ENCODE data around the gene RPH3AL.

Gene RPH3AL

DNA sequence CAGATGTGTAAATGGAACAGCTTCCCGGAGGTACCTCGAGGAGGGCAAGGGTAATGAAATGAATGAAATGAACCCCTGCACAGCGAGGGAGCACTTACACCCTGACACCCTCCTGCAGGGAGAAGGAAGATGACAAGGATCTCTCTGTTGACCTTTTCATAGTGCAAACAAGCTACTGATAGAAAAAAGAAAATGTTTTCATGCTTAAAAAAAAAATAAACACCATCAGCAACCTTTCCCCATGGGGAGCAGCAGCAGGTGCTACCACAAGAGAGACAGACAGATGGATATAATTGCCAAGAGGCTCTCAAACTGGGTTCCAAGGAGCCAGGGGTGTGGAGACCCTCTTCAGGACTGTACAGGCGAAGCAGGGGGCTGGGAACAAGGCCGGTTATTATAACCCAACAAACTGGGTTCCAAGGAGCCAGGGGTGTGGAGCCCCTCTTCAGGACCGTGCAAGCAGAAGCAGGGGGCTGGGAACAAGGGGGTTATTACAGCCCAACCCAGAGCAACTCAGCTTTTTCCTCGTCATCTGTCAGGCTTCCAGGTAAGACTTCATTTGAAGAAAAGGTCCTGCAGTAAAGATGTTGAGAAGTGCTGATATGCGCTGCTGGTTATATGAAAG is 718 bp upstream of the RPH3AL start:
- peak; percentile 51 for DNase-seq

DNA sequence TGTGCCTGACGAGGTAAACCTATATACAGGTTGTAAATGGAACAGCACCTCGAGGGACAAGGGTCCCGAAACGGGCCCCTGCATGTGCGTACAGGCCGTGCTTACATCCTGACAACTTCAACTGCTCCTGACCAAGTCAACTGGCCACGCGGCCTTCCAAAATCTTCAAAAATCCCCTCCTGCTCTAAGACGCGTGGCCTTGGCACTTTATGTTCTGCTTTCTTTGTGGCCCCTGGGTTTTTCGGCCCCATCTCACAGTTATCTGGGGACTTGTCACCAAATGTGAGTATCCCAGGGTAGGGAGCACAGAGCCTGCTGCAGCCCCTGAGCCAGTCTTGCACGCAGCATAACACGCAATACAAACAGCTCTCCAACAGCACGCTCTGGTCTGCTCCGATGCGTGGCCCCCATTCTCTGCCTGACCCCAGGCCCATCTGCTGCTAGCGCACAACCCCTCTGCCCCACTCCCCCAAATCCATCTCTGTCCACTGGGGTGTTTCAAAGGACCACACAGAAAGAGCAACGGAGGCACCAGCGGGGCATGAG is 659 bp downstream of the RPH3AL start:
- DNase-seq = peak; percentile 67

DNA sequence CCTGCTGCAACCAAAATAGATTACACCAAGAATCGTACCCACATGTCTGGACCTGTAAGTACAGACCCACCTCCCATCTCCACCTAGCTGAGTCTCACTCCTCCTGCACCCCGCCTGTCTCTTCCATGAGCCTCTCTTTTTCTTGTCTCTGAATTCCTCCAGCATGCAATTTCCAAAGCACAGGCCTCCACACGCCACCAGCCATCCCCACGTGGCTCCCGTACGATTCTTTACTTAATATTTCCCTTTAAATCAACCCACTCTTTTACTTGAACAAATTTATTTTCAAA is 1.2 kb downstream of the RPH3AL start:
- no peak for DNase-seq

DNA sequence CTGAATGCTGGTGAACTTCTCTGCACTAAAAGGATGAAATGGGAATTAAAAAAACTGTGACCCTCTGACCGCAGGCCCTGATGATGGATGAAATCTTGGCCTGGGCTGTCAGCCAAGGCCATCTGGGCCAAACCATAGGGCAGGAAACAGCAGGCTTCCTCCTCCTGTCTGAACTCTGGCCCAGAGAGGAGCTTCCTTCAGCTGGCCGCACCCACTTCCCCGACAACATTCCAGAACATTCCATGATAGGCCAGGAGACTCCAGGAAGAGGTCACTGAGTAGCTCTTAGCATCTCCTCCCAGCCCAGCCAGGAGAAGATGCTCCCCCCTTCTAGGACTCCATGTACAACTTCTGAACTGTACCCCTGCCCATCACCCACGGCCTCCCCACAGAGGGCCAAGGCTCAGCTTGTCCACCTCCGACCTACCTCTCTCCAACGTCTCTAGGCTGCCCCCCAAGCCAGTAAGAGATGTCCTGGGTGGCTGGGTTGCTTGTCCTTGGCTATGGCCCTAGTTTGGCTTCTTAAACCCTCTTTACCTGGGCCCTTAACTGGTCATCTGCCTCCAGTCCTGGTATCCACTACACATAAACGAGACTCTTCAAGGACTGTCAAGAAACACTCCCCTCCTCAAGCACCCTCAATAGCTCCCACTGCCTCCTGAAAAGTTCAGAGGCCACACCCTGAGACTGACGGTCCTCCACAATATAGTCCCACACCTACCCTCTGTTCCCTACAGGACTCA is 1.7 kb downstream of the RPH3AL start:
- peak; percentile 41 for DNase-seq

DNA sequence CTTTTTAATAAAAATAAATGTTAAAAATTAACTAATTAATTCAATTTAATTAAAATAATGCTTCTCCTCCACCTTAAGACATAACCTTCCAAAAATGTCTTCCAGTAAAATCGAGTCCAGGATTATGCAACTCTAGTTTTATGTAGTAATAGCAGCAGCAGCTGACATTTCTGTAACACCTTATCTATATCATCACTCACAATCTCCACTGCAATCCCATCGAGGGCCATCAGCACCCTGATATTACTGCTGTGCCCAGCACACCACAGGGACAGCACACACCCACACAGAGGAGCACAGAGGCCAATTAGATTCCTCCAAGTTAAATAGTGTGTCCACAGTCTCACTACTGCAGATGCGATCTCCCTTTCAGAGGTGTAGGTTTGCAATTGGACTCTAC is 2.9 kb downstream of the RPH3AL start:
- DNase-seq = no peak

DNA sequence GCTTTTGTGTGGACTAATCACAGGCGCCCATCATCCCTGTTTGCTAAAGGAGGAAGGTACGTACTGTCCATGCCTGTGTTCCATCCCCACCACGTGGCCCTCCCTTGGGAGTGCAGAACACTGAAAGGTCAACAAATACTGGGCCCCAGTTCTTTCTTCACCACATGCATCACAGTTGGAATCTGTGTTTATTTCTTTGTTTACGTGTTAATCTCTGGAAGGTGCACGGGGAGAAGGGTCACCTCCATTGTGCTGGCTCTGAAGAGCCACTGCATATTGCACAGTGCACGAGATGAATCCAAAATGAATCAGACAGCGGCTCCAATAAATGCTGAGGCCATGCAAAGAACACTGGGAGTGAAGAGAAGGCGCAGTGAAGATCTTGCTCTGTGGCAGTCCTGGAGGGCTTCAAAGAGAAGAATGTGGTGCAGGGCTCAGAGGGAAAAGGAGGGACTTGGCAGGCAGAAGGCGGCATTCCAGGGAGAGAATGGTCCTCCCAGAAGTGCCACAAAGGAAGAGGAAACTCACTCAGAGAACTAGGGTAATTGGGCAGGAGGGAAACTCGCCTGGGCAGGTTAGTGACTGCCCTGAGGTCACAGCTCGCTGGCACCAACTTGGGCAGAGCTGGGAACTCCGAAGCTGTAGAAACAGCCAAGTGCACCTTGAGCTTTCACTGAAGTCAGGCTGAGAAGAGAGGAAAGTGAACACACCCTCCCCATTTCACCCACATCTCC is 3.7 kb downstream of the RPH3AL start:
- no peak for DNase-seq

DNA sequence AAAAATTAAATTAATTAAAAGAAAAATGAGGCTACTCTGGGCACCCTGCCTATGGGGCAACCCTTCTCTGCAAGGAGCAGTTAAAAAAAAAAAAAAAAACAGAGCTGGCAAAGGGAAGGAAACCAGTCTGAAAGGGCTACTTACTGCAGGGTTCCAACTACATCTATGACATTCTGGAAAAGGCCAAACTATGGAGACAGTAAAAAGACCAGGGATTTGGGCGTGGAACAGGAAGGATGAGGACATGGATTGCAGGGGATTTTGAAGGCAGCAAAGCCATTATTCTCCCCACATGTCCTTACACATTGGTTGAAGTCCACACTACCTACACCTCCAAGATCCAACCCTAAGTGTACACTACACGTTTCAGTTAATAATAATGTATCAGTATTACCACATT is 4.6 kb downstream of the RPH3AL start:
- no peak for DNase-seq

DNA sequence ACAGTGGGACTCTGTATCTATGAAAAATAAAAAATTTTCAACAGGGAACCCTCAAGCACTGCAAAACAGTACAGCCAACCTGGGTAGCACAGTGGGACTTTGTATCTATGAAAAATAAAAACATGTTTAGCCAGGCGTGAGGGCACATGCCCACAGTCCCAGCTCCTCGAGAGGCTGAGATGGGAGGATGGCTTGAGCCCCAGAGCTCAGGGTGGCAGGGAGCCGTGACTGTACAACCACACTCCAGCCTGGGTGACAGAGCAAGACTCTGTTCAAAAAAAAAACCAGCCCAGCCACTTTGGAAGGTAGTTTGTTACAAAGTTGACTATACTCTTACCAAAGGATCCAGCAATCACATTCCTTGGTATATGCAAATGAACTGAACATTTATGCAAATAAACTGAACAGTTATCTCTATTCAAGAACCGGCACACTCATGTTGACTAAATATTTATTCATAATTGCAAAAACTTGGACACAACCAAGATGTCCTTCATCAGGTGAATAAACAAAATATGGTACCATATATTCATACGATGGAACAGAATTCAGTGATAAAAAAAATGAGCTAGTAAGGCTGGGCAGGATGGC is 5.2 kb downstream of the RPH3AL start:
- no peak for DNase-seq

DNA sequence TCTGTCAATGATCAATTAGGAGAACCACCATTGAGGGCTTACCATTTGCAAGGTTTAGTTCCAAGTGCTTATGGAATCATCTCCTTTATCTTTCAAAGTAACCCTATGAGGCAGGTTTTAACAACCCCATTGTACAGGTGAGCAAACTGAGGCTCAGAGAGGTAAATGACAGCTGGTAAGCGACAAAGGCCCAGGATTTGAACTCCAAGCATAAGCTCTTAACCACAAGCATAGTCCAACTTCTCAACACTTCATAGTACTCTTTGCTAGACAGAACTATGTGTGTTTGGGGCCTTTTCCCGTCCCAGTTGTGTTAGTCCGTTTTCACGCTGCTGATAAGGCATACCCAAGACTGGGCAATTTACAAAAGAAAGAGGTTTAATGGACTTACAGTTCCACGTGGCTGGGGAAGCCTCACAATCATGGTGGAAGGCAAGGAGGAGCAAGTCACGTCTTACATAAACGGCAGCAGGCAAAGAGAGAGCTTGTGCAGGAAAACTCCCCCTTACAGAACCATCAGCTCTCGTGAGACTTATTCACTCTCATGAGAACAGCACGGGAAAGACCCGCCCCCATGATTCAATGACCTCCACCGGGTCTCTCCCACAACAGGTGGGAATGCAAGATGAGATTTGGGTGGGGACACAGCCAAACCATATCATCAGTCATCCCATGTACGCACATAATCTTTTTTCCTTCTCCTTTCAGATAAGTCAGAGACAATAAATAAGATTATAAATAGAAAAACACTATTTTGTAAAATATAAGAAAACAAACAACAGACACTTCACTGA is 6.4 kb downstream of the RPH3AL start:
- DNase-seq = no peak

DNA sequence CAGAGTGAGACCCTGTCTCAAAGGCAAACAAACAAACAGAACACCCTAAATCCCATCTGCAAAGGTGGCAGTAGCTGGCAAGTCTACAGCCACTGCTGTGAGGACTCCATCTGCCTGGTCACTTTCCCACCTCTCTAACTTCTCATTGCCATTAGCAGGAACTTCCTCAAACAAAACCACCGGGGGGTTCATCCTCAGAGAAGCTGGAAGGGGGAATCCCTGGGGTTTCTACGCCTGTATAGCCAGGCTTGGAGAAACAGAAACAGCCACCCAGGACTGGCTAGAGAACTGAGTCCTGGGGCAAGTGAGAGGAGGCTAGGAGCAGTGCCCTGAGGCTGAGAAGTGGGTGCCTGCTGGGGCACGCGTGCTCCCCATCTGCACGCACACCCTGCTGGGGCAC is 7.3 kb downstream of the RPH3AL start:
- no peak for DNase-seq

DNA sequence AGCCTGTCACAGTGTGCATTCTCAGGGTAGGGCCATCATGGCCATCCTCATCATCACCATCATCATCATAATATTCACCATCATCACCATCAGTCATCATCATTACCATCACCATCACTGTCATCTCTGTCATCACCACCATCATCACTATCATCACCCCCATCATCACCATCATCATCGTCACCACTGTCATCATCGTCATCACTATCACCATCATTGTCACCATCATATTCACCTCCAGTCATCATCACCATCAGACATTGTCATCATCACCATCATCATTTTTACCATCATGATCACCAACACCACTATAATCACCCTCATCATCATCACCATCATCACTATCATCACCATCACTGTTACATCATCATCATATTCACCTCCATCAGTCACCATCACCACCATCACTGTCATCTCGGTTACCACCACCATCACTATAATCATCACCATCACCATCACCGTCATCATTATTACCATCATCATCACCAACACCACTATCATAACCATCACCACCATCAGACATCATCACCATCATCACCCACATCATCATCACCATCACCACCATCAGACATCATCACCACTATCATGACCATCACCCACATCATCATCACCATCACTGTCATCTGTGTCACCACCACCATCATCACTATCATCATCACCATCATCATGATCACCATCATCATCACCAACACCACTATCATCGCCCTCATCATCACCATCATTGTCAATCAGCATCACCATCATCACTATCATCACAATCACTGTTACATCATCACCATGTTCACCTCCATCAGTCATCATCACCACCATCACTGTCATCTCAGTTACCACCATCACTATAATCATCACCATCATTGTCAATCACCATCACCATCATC is 8.5 kb downstream of the RPH3AL start:
- DNase-seq = no peak

DNA sequence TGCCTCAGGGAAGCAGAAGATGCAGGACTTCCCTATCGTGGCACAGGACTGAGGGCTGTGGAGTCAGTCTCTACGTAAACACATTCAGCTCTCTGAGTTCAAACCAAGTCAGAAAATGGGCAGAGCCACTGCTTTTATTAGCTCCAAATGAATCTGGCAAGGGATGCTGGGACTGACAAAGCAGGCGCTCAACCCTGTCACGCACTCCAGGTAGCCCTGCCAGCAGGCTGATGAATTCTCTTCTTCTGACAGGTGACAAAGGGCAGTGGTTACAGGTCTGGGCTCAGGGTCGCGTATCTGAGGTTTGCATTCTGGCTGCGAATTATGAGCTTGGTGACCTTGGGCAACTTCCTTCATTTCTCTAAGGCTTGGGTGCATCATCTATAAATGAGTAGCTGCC is 9.4 kb downstream of the RPH3AL start:
- no peak for DNase-seq

DNA sequence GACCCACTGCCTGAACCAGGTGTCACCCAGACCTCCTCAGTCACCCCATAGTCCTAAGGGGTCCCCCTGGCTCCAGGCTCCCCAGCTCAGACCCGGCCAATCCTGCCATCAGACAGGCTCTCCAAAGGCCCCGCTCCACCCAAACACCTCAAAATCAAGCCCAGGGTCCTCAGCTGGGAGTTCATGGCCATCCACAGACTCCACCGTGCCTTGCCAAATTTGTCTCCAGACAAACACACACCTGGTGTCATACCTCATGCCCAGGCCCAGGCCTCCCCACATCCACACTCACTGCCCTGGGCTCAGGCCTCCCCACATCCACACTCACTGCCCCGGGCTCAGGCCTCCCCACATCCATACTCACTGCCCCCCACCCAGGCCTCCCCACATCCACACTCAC is 12.5 kb downstream of the RPH3AL start:
- DNase-seq = no peak

DNA sequence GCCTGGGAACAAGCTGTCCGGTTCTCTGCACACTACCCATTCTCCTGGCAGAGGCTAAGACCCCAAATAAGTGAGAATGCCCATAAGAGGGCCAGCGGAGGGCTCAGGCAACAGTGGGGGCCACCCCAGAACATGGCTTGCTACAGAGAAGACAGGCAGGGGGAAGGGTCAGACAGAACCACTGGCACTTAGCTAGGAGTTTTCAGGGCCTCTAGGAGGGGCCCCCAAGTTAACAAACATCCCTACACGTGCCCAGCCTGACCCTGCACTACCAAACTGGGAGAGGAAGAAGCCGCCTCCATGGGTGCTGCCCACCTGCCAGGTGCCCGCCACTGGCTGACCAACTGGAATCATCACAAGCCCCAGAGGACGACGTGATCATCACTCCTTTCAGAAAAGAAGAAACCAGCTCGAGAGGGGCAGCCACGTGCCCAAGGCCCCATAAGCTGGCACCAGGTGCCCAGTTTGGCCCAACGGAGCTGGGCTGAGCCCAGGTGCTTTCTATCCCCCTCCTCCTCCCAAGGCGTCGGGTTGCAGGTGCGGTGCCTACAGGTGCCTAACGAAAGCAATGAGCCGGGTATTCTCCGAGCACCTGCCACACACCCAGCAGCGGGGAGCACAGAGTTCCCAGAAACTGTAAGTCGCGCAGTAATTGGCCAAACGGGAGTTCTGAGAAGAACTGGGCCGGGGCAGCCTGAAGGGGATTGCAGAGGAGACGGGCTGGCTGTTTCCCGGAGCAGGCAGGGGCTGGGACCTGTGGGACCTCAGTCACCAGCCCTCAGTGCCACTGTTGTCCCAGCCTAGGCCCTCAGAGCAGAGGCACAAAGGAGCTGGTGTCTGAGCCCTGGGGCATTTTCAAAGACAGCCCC is 13.2 kb downstream of the RPH3AL start:
- peak; percentile 35 for DNase-seq

DNA sequence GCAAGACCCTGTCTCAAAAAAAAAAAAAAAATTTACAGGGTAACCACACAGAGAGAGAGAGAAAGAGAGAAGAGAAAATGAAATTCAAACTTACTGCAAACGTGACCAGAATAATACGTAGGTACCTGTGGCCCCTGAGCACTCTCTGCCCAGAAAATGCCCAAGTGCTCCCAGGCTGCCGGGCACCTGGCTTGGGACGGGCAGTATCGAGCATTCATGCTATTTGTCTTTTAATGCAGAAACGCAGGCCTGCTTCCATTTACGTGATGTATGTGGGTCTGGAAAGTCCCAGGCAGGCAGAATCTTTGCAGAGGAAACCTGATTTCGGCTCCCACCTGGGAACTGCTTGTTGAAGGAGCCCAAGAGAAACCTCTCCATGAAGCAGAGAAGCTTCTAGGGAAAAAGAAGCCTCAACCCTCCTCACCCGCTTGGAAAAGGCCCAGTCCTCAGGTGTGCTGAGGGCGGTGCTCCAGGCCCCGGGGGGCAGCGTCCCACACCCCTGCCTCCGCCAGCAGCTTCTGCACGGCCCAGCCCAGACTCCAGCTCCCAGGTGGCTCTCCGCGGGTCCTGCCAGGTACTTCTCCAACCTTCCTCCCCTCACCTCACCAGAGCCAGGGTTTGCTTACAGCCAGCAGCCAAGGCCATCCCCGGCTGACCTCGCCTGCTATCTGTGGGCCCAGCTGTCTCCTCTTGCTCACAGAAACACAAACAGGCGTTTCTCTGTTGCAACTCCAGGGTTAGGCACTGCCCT is 14.0 kb downstream of the RPH3AL start:
- no peak for DNase-seq

DNA sequence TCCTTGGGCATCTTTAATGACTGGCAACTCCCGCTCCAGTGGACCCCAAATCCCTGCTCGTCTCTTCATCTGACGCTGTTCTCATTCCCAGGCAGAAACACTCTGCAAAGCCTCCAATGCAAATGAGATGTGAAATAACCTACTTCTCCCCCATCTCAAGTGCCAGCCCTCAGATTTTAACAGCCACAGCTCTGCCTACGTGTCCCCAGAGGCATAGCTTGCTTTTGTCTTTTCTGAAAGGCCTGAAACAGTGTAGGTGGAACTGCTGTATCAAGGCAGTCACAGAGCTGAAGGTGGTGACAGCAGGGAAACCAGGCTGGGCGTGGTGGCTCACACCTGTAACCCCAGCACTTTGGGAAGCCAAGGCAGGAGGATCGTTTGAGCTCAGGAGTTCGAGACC is 14.7 kb downstream of the RPH3AL start:
- no peak for DNase-seq

DNA sequence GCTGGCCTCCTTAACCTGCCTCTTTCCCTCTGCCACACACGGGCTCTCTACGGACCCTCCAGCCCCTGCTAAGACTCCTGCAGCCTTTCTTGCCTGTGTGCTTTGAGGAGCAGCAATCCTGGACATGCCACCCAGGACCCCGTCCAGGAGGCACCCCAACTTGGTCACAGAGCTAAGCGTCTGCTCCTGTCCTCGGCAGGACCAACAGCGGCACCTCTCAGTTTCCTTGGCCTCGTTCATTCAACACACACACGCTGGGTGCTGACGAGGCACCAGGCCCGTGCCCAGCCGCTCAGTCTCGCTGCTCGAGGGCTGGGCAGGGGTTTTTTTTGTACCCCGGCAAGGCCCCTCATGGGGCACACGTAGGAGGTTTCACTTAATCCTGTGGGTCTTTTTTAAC is 15.2 kb downstream of the RPH3AL start:
- no peak for DNase-seq

DNA sequence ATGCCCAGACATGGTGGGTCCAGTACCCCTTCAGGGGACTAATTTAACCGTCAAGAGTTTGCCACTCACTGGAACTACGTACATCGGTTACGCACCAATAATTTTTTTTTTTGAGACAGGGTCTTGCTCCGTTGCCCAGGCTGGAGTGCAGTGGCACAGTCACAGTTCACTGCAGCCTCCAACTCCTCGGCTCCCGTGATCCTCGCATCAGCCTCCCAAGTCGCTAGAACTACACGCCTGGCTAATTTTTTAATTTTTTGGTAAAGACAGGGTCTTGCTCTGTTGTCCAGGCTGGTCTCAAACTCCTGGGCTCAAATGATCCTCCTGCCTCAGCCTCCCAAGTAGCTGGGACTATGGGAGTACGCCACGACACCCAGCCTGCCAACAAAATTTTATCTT is 15.6 kb downstream of the RPH3AL start:
- DNase-seq = no peak

Data from right kidney (tissue), 1 donor.